ENCODE data around the gene GATAD2A.

The GATAD2A gene

GRCh38 chr19:19534556-19535265 is 129.2 kb downstream of the GATAD2A start:
- no peak for DNase-seq

- DNase-seq = no peak
These were observed 130.1 kb downstream of the GATAD2A start for GRCh38 chr19:19535311-19536191.

- DNase-seq = no peak
These were observed 131.9 kb downstream of the GATAD2A start for GRCh38 chr19:19537075-19538048.

GRCh38 chr19:19538061-19538784 is 132.7 kb downstream of the GATAD2A start, which contains the start of gene CILP2:
TSS of gene CILP2 (plus strand) at chr19:19538265. CDS start at chr19:19538350, 85 bp downstream.
- no peak for DNase-seq

GRCh38 chr19:19538785-19539166 is 133.3 kb downstream of the GATAD2A start:
- no peak for DNase-seq

GRCh38 chr19:19539698-19540063 is 134.2 kb downstream of the GATAD2A start:
- no peak for DNase-seq

- DNase-seq = no peak
These were observed 134.7 kb downstream of the GATAD2A start for GRCh38 chr19:19540064-19540714.

- DNase-seq = no peak
These were observed 135.4 kb downstream of the GATAD2A start for GRCh38 chr19:19540715-19541515.

GRCh38 chr19:19541616-19542015 is 136.1 kb downstream of the GATAD2A start:
- DNase-seq = no peak

GRCh38 chr19:19542507-19542906 is 137.0 kb downstream of the GATAD2A start:
- DNase-seq = no peak

GRCh38 chr19:19543101-19543500 is 137.6 kb downstream of the GATAD2A start:
- DNase-seq = no peak

- no peak for DNase-seq
These were observed 138.2 kb downstream of the GATAD2A start for GRCh38 chr19:19543640-19544039.

GRCh38 chr19:19544257-19544953 is 138.9 kb downstream of the GATAD2A start:
- no peak for DNase-seq

GRCh38 chr19:19544954-19545591 is 139.6 kb downstream of the GATAD2A start:
- DNase-seq = no peak

GRCh38 chr19:19545707-19546106 is 140.2 kb downstream of the GATAD2A start:
- DNase-seq = no peak

- DNase-seq = no peak
These were observed 141.3 kb downstream of the GATAD2A start for GRCh38 chr19:19546751-19547162.

- DNase-seq = no peak
These were observed 142.3 kb downstream of the GATAD2A start for GRCh38 chr19:19547674-19548336.

GRCh38 chr19:19548915-19549759 is 143.7 kb downstream of the GATAD2A start:
- DNase-seq = no peak
